GM12878 (cell line): ENCODE data around the gene DDX5. TPM values are rescaled to one million over a fixed set of nuclear protein-coding genes. Genes with fewer than 3 reads are reported as not detected.

Experiments
- ATAC-seq: fragments of 200-7000 bp; cut with Tn5 transposase; 3 replicates; pipeline ENCODE4 v1.9.1; 2020; ENCODE audit warnings: mild to moderate bottlenecking, moderate library complexity
- BruUV-seq: library from RNA; stranded (reverse); fragments of 400-500 nt; replicated peaks from 2 replicates; lab custom pipeline; 2021; lab: Mats Ljungman, UMichigan
- CTCF ChIA-PET: fragments of 300-600 bp; sonication (Branson Sonifier 250); formaldehyde crosslinking; extraction: SDS; loops from one replicate; lab custom pipeline; 2021; ENCODE audit warnings: inconsistent platforms; lab: Yijun Ruan, JAX
- POLR2A ChIA-PET: fragments of 350-600 bp; formaldehyde crosslinking; extraction: SDS; loops from one replicate; lab custom pipeline; 2021; ENCODE audit warnings: inconsistent platforms; lab: Charles Lee
- RAD21 ChIA-PET: fragments of 300-600 bp; sonication (Branson Sonifier 250); formaldehyde crosslinking; loops from one replicate; lab custom pipeline; 2023; ENCODE audit warnings: antibody characterized with exemption; ENCODE audit not compliant: unreplicated experiment; lab: Charles Lee
- SMC1A ChIA-PET: fragments of 300-600 bp; sonication (Branson Sonifier 250); formaldehyde crosslinking; loops from one replicate; lab custom pipeline; 2023; ENCODE audit not compliant: unreplicated experiment, uncharacterized antibody; lab: Charles Lee
- DNase-seq: peaks from one replicate; pipeline ENCODE4 v3.0.0-alpha.2; 2011; ENCODE audit warnings: low read depth, low spot score
- FAIRE-seq: peaks from 3 replicates; lab custom pipeline; 2011; peaks lifted over from hg19 to GRCh38; lab: Jason Lieb, UNC
- H2AFZ ChIP-seq: 2 replicates; pipeline ENCODE4 v1.6.0; 2011; ENCODE audit warnings: low read depth, low read length, control low read depth; ENCODE audit not compliant: control insufficient read depth
- H3K27ac ChIP-seq: 2 replicates; pipeline ENCODE4 v1.5.1; 2011; ENCODE audit warnings: control low read depth; ENCODE audit not compliant: control insufficient read depth, insufficient read depth
- H3K27me3 ChIP-seq, 2 experiments: replicated peaks in 1 of 2; 2 replicates each; pipeline versions ENCODE4 v1.6.0 to v1.6.1; 2011; ENCODE audit warnings: low read length in 1 of 2; ENCODE audit not compliant: control insufficient read depth in 2 of 2, insufficient read depth in 2 of 2
- H3K36me3 ChIP-seq, 2 experiments: 2 replicates each; pipeline ENCODE4 v1.5.1; 2011; ENCODE audit warnings: low read length in 1 of 2; ENCODE audit not compliant: control insufficient read depth in 2 of 2, insufficient read depth in 2 of 2
- H3K4me1 ChIP-seq: 2 replicates; pipeline ENCODE4 v1.6.1; 2011; ENCODE audit warnings: mild to moderate bottlenecking, low read length, moderate library complexity, mixed read lengths; ENCODE audit not compliant: control insufficient read depth, insufficient read depth
- H3K4me2 ChIP-seq: 2 replicates; pipeline ENCODE4 v1.6.0; 2011; ENCODE audit warnings: control low read depth; ENCODE audit not compliant: control insufficient read depth, insufficient read depth
- H3K4me3 ChIP-seq: fragments of 200-600 bp; sonication (generic); 2 replicates; pipeline ENCODE4 v1.5.1; 2016
- H3K79me2 ChIP-seq: 2 replicates; pipeline ENCODE4 v1.6.0; 2011; ENCODE audit warnings: low read length; ENCODE audit not compliant: control insufficient read depth, insufficient read depth
- H3K9ac ChIP-seq: 2 replicates; pipeline ENCODE4 v1.8.0; 2011; ENCODE audit warnings: low read length, control low read depth, mixed read lengths; ENCODE audit not compliant: control insufficient read depth, insufficient read depth
- H3K9me3 ChIP-seq: replicated peaks from 3 replicates; pipeline ENCODE4 v1.5.1; 2011; ENCODE audit warnings: mild to moderate bottlenecking, low read length; ENCODE audit not compliant: control insufficient read depth, insufficient read depth
- H4K20me1 ChIP-seq: 2 replicates; pipeline ENCODE4 v1.6.0; 2011; ENCODE audit not compliant: control insufficient read depth, insufficient read depth
- BCL11A ChIP-seq: IDR thresholded peaks from 2 replicates; pipeline ENCODE4 v1.6.1; 2011; ENCODE audit warnings: low read depth, low read length
- MTA3 ChIP-seq: IDR thresholded peaks from 2 replicates; pipeline ENCODE4 v1.6.1; 2012; ENCODE audit warnings: low read length, inconsistent platforms, borderline replicate concordance
- POLR2AphosphoS2 ChIP-seq: IDR thresholded peaks from 2 replicates; pipeline ENCODE4 v1.6.1; 2011; ENCODE audit warnings: low read depth, mild to moderate bottlenecking, low read length, improper control_type of control experiment, moderate library complexity
- SUZ12 ChIP-seq: fragments of 200-600 bp; sonication (generic); IDR thresholded peaks from one replicate; pipeline ENCODE4 v1.6.1; 2018; ENCODE audit warnings: antibody characterized with exemption, mild to moderate bottlenecking; ENCODE audit not compliant: unreplicated experiment
- TCF3 ChIP-seq: IDR thresholded peaks from 2 replicates; pipeline ENCODE4 v1.6.1; 2012; ENCODE audit warnings: low read depth, mild to moderate bottlenecking, low read length, borderline replicate concordance; ENCODE audit not compliant: insufficient read depth
- TCF7 ChIP-seq: IDR thresholded peaks from 2 replicates; pipeline ENCODE4 v1.6.1; 2014; ENCODE audit warnings: antibody characterized with exemption, borderline replicate concordance
- ZNF687 ChIP-seq: fragments of 450-650 bp; IDR thresholded peaks from 2 replicates; pipeline ENCODE4 v1.6.1; 2017; ENCODE audit warnings: mild to moderate bottlenecking, moderate library complexity
- ZZZ3 ChIP-seq: IDR thresholded peaks from 2 replicates; pipeline ENCODE4 v1.6.1; 2011; ENCODE audit warnings: low read depth; ENCODE audit not compliant: control insufficient read depth, insufficient read length
- WGBS: methylation state at CpG from one replicate; pipeline ENCODE4 v1.1.6; 2016; ENCODE audit warnings: low lambda C conversion rate; ENCODE audit not compliant: insufficient replicate concordance, insufficient coverage; ENCODE audit errors: missing lambda C conversion rate; 5-methylcytosine and 5-hydroxymethylcytosine counted together
- in situ Hi-C: fragments of 300-500 bp; cut with MboI; formaldehyde crosslinking; loops from 9 replicates; pipeline ENCODE4 v1.14.3; 2018; ENCODE audit warnings: mixed read lengths
- intact Hi-C: fragments of 100-400 bp; cut with micrococcal nuclease; formaldehyde crosslinking; loops from one replicate; pipeline ENCODE4 v1.14.2; 2022; ENCODE audit not compliant: unreplicated experiment
- polyA plus RNA-seq, 11 experiments: library from polyadenylated mRNA; depleted of rRNA in 4 of 11; unstranded in 6 of 11; stranded (reverse) in 5 of 11; fragments of >200 nt; fragmentation: Nextera tagmentation in 4 of 11; fragmentation: Illumina TruSeq in 1 of 11; extraction: Ambion mirVana in 4 of 11; extraction: Trizol in 1 of 11; gene quantifications; 1 replicate in 1 of 11; 2 replicates in 10 of 11; pipeline versions ENCODE4 v1.2.1 to v1.2.3, GENCODE V29; 2011 to 2016; ENCODE audit warnings: inconsistent platforms in 2 of 11, missing spikeins in 2 of 11, low read depth in 1 of 11
- total RNA-seq, 4 experiments: library from RNA; depleted of rRNA in 3 of 4; stranded (reverse); fragments of >200 nt in 3 of 4; fragmentation: Illumina TruSeq in 1 of 4; extraction: Trizol in 1 of 4; gene quantifications; 2 replicates each; pipeline versions ENCODE4 v1.2.1 to v1.2.3, GENCODE V29; 2013 to 2021
- TF ChIP-seq, protein P1 (sequence below): fragments of 450-650 bp; IDR thresholded peaks from 2 replicates; pipeline ENCODE4 v1.6.1; 2016; ENCODE audit warnings: mild to moderate bottlenecking, moderate library complexity, borderline replicate concordance
- TF ChIP-seq, protein P2 (sequence below): IDR thresholded peaks from 2 replicates; pipeline ENCODE4 v1.6.1; 2012; ENCODE audit warnings: low read length, inconsistent platforms
- TF ChIP-seq, protein P3 (sequence below): fragments of 450-650 bp; IDR thresholded peaks from 2 replicates; pipeline ENCODE4 v1.6.1; 2016; ENCODE audit warnings: mild to moderate bottlenecking
- TF ChIP-seq, protein P4 (sequence below): fragments of 450-650 bp; IDR thresholded peaks from 2 replicates; pipeline ENCODE4 v1.6.1; 2014; ENCODE audit warnings: mild to moderate bottlenecking

Gene DDX5
- total and polyA plus RNA-seq, 10 of the 15 experiments (the other 5 are each of a cell fraction or from before 2014, with no cell fraction given), result 257 to 1,423 (median 719) TPM

- BruUV-seq, result no TSS peak
- Histone ChIP-seq H2AFZ (no peak overlapping the region), H3K36me3 (peaks cover 12 to 43% of the 10 kb centered on the region in 2 experiments), H3K79me2 (no peaks in the 10 kb centered on the region), H3K9me3 (no peaks in the 10 kb centered on the region), H3K9ac (no peak overlapping the region), H3K4me2 (no peak overlapping the region), H3K4me3 (no peak overlapping the region), H3K27ac (no peak overlapping the region), H3K27me3 (no peaks in the 10 kb centered on the region), H3K4me1 (no peaks in the 10 kb centered on the region), H4K20me1 (no peaks in the 10 kb centered on the region)
- CTCF ChIA-PET, result interaction anchor here (0.6 to 2.2 kb wide), 3 partner anchors 20 to 222 kb away, joined by 3 to 5 read pairs (median 3); no protein-coding TSS in a partner anchor
- DNase-seq (no peak), ATAC-seq (no peak), FAIRE-seq (no peak)
- POLR2A ChIA-PET, result no interaction called here
- in situ Hi-C loops (no loop called here), intact Hi-C loops (no loop called here)
- SMC1A ChIA-PET, result interaction anchor here (0.8 to 1.0 kb wide), 2 partner anchors 10 to 114 kb away, joined by 3 to 4 read pairs; no protein-coding TSS in a partner anchor
- RAD21 ChIA-PET, result no interaction called here
- WGBS, result 86% methylated on average over 6 of the region's 6 CpGs
- TF ChIP-seq TCF3 (no peak), ZNF687 (no peak), TCF7 (no peak), ZZZ3 (no peak), BCL11A (no peak), SUZ12 (no peak), MTA3 (no peak), POLR2AphosphoS2 (no peak)
- TF ChIP-seq, protein P1, sequence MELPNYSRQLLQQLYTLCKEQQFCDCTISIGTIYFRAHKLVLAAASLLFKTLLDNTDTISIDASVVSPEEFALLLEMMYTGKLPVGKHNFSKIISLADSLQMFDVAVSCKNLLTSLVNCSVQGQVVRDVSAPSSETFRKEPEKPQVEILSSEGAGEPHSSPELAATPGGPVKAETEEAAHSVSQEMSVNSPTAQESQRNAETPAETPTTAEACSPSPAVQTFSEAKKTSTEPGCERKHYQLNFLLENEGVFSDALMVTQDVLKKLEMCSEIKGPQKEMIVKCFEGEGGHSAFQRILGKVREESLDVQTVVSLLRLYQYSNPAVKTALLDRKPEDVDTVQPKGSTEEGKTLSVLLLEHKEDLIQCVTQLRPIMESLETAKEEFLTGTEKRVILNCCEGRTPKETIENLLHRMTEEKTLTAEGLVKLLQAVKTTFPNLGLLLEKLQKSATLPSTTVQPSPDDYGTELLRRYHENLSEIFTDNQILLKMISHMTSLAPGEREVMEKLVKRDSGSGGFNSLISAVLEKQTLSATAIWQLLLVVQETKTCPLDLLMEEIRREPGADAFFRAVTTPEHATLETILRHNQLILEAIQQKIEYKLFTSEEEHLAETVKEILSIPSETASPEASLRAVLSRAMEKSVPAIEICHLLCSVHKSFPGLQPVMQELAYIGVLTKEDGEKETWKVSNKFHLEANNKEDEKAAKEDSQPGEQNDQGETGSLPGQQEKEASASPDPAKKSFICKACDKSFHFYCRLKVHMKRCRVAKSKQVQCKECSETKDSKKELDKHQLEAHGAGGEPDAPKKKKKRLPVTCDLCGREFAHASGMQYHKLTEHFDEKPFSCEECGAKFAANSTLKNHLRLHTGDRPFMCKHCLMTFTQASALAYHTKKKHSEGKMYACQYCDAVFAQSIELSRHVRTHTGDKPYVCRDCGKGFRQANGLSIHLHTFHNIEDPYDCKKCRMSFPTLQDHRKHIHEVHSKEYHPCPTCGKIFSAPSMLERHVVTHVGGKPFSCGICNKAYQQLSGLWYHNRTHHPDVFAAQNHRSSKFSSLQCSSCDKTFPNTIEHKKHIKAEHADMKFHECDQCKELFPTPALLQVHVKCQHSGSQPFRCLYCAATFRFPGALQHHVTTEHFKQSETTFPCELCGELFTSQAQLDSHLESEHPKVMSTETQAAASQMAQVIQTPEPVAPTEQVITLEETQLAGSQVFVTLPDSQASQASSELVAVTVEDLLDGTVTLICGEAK, result no peak
- TF ChIP-seq, protein P2, sequence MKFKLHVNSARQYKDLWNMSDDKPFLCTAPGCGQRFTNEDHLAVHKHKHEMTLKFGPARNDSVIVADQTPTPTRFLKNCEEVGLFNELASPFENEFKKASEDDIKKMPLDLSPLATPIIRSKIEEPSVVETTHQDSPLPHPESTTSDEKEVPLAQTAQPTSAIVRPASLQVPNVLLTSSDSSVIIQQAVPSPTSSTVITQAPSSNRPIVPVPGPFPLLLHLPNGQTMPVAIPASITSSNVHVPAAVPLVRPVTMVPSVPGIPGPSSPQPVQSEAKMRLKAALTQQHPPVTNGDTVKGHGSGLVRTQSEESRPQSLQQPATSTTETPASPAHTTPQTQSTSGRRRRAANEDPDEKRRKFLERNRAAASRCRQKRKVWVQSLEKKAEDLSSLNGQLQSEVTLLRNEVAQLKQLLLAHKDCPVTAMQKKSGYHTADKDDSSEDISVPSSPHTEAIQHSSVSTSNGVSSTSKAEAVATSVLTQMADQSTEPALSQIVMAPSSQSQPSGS, result no peak
- TF ChIP-seq, protein P3, sequence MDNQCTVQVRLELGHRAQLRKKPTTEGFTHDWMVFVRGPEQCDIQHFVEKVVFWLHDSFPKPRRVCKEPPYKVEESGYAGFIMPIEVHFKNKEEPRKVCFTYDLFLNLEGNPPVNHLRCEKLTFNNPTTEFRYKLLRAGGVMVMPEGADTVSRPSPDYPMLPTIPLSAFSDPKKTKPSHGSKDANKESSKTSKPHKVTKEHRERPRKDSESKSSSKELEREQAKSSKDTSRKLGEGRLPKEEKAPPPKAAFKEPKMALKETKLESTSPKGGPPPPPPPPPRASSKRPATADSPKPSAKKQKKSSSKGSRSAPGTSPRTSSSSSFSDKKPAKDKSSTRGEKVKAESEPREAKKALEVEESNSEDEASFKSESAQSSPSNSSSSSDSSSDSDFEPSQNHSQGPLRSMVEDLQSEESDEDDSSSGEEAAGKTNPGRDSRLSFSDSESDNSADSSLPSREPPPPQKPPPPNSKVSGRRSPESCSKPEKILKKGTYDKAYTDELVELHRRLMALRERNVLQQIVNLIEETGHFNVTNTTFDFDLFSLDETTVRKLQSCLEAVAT, result no peak
- TF ChIP-seq, protein P4, sequence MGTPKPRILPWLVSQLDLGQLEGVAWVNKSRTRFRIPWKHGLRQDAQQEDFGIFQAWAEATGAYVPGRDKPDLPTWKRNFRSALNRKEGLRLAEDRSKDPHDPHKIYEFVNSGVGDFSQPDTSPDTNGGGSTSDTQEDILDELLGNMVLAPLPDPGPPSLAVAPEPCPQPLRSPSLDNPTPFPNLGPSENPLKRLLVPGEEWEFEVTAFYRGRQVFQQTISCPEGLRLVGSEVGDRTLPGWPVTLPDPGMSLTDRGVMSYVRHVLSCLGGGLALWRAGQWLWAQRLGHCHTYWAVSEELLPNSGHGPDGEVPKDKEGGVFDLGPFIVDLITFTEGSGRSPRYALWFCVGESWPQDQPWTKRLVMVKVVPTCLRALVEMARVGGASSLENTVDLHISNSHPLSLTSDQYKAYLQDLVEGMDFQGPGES, result no peak
Measured at GRCh38 chr17:64535357-64535756, 29.3 kb upstream of the DDX5 start.
